PC-3 (cell line): ENCODE results near the gene EBF4. TPM values are rescaled to one million over a fixed set of nuclear protein-coding genes. Genes with fewer than 3 reads are reported as not detected.

ENCODE experiments used
- ATAC-seq: fragments of 200-7000 bp; cut with Tn5 transposase; 2 replicates; pipeline ENCODE4 v1.9.1; 2020; ENCODE audit warnings: mild to moderate bottlenecking, moderate library complexity
- BruUV-seq: library from RNA; stranded (reverse); fragments of 400-500 nt; replicated peaks from 2 replicates; lab custom pipeline; 2021; lab: Mats Ljungman, UMichigan
- CTCF ChIA-PET: fragments of 300-600 bp; sonication (Branson Sonifier 250); formaldehyde crosslinking; loops from one replicate; lab custom pipeline; 2022; ENCODE audit warnings: antibody characterized with exemption; lab: Charles Lee
- POLR2A ChIA-PET: fragments of 300-600 bp; sonication (Branson Sonifier 250); formaldehyde crosslinking; loops from one replicate; lab custom pipeline; 2022; ENCODE audit warnings: antibody characterized with exemption; ENCODE audit not compliant: unreplicated experiment; lab: Charles Lee
- DNase-seq: peaks from one replicate; pipeline ENCODE4 v3.0.0-alpha.2; 2015
- H2AFZ ChIP-seq: fragments of 300-600 bp; sonication (generic); 2 replicates; pipeline ENCODE4 v1.6.0; 2016; ENCODE audit warnings: antibody characterized with exemption, low read length
- H3F3A ChIP-seq: fragments of 300-600 bp; sonication (generic); one replicate; pipeline ENCODE4 v1.6.0; 2017; ENCODE audit warnings: antibody characterized with exemption, low read length, control low read depth, mild to moderate bottlenecking; ENCODE audit not compliant: unreplicated experiment
- H3K27ac ChIP-seq: fragments of 300-600 bp; sonication (generic); 2 replicates; pipeline ENCODE4 v1.5.1; 2016; ENCODE audit warnings: mild to moderate bottlenecking, low read length
- H3K27me3 ChIP-seq: fragments of 300-600 bp; sonication (generic); 2 replicates; pipeline ENCODE4 v1.6.1; 2016; ENCODE audit warnings: low read length, mixed read lengths
- H3K36me3 ChIP-seq: fragments of 300-600 bp; sonication (generic); 2 replicates; pipeline ENCODE4 v1.6.1; 2016; ENCODE audit warnings: low read depth, mixed run types, low read length, mixed read lengths
- H3K4me1 ChIP-seq: fragments of 300-600 bp; sonication (generic); 2 replicates; pipeline ENCODE4 v1.5.1; 2016; ENCODE audit warnings: low read length; ENCODE audit not compliant: insufficient read depth
- H3K4me2 ChIP-seq: fragments of 300-600 bp; sonication (generic); 2 replicates; pipeline ENCODE4 v1.6.0; 2016; ENCODE audit warnings: low read length
- H3K4me3 ChIP-seq: fragments of 300-600 bp; sonication (generic); 2 replicates; pipeline ENCODE4 v1.5.1; 2016; ENCODE audit warnings: mild to moderate bottlenecking, low read length, mixed read lengths
- H3K79me2 ChIP-seq: fragments of 300-600 bp; sonication (generic); 2 replicates; pipeline ENCODE4 v1.6.1; 2017; ENCODE audit warnings: low read length, mixed read lengths
- H3K9ac ChIP-seq: fragments of 300-600 bp; sonication (generic); 2 replicates; pipeline ENCODE4 v1.6.0; 2016; ENCODE audit warnings: mild to moderate bottlenecking, low read length
- H3K9me2 ChIP-seq: fragments of 300-600 bp; sonication (generic); replicated peaks from 2 replicates; pipeline ENCODE4 v1.6.1; 2016; ENCODE audit warnings: mixed run types, low read length, mixed read lengths
- H3K9me3 ChIP-seq: fragments of 300-600 bp; sonication (generic); 2 replicates; pipeline ENCODE4 v1.6.1; 2016; ENCODE audit warnings: low read length, mixed read lengths
- H4K20me1 ChIP-seq: fragments of 300-600 bp; sonication (generic); 2 replicates; pipeline ENCODE4 v1.6.1; 2016; ENCODE audit warnings: low read length, mixed read lengths
- CTCF ChIP-seq: fragments of 300-600 bp; sonication (generic); conservative IDR thresholded peaks from 2 replicates; pipeline ENCODE4 v1.5.1; 2017; ENCODE audit warnings: antibody characterized with exemption, low read depth, mild to moderate bottlenecking, low read length
- EZH2 ChIP-seq: fragments of 300-600 bp; sonication (generic); IDR thresholded peaks from one replicate; pipeline ENCODE4 v1.6.1; 2017; ENCODE audit warnings: antibody characterized with exemption, mild to moderate bottlenecking, low read length; ENCODE audit not compliant: unreplicated experiment
- EZH2phosphoT487 ChIP-seq: fragments of 300-600 bp; sonication (generic); IDR thresholded peaks from 2 replicates; pipeline ENCODE4 v1.6.1; 2018; ENCODE audit warnings: mild to moderate bottlenecking, antibody characterized with exemption, low read length, borderline replicate concordance
- intact Hi-C: fragments of 100-400 bp; cut with micrococcal nuclease; formaldehyde crosslinking; loops from 2 replicates; pipeline ENCODE4 v1.9.0; 2023
- total RNA-seq: library from RNA; depleted of rRNA; stranded (reverse); fragments of >200 nt; gene quantifications from 2 replicates; pipeline ENCODE4 v1.2.3, GENCODE V29; 2014

EBF4 gene
- total RNA-seq, 1 experiment from 2014 or later: 1.8 TPM

GRCh38 chr20:2663364-2663886, 29.2 kb upstream of the EBF4 start:
- no peaks in the 10 kb centered on the region for H3K9me3 ChIP-seq
- DNase-seq (no peak), ATAC-seq (no peak)
- no peaks in the 10 kb centered on the region for H3K27me3 ChIP-seq
- peak overlapping the region; percentile 85; the same call in 1 of the 2 replicates for H2AFZ ChIP-seq
- intact Hi-C loops: no loop called here
- ChIA-PET POLR2A (no interaction called here), CTCF (no interaction called here)
- peak overlapping the region; percentile 94 for H3K9ac ChIP-seq
- peaks cover 8% of the 10 kb centered on the region for H3F3A ChIP-seq
- peaks cover 12% of the 10 kb centered on the region for H4K20me1 ChIP-seq
- peaks cover 26% of the 10 kb centered on the region for H3K79me2 ChIP-seq
- peak overlapping the region; percentile 69; the same call in 1 of the 2 replicates for H3K27ac ChIP-seq
- H3K4me3 ChIP-seq: peak overlapping the region; percentile 98
- peaks cover 31% of the 10 kb centered on the region for H3K36me3 ChIP-seq
- TSS peak; percentile 59 for BruUV-seq
- TF ChIP-seq CTCF: no peak
- TF ChIP-seq EZH2phosphoT487: no peak
- TF ChIP-seq EZH2: no peak
- peaks cover 12% of the 10 kb centered on the region for H3K4me1 ChIP-seq
- peak overlapping the region; percentile 92 for H3K4me2 ChIP-seq
- no peaks in the 10 kb centered on the region for H3K9me2 ChIP-seq

GRCh38 chr20:2663887-2664719, 28.5 kb upstream of the EBF4 start, which contains the start of gene IDH3B:
IDH3B (minus strand) TSS chr20:2664216; CDS start chr20:2664188, 28 bp downstream.
- peaks cover 26% of the 10 kb centered on the region for H3K79me2 ChIP-seq
- peaks cover under 1% of the 10 kb centered on the region for H3F3A ChIP-seq
- ATAC-seq (peak; percentile 91), DNase-seq (peak; percentile 90)
- POLR2A ChIA-PET: interaction anchor here (0.6 kb wide), 1 partner anchor 12 kb away, joined by 4 read pairs; no protein-coding TSS in a partner anchor
- peaks cover 26% of the 10 kb centered on the region for H3K36me3 ChIP-seq
- peak within 1 kb of the TSS; percentile 92 for H3K4me2 ChIP-seq
- TF ChIP-seq CTCF (no peak), EZH2phosphoT487 (no peak), EZH2 (no peak)
- CTCF ChIA-PET: no interaction called here
- 0 out of 2 replicates have a peak, but pooled peaks cover 4% of the 10 kb centered on the region for H3K27me3 ChIP-seq
- H3K9me3 ChIP-seq: no peaks in the 10 kb centered on the region
- no peaks in the 10 kb centered on the region for H3K9me2 ChIP-seq
- peaks cover 12% of the 10 kb centered on the region for H3K4me1 ChIP-seq
- H4K20me1 ChIP-seq: peaks cover 6% of the 10 kb centered on the region; the same call in 1 of the 2 replicates
- TSS peak; percentile 100 for BruUV-seq
- peak within 1 kb of the TSS; percentile 69 for H3K27ac ChIP-seq
- intact Hi-C loops: loop anchor here (1.0 kb wide), 1 partner anchor 12 kb away; the partner anchor contains the start of gene NOP56
- peak within 1 kb of the TSS; percentile 98 for H3K4me3 ChIP-seq
- peak within 1 kb of the TSS; percentile 85 for H2AFZ ChIP-seq
- H3K9ac ChIP-seq: peak within 1 kb of the TSS; percentile 94
